Fibroblast of lung (primary cell): ENCODE results near the gene PLEKHA6. TPM values are rescaled to one million over a fixed set of nuclear protein-coding genes. Genes with fewer than 3 reads are reported as not detected.

Experiments
- DNase-seq, 2 donors: peaks; one replicate each; pipeline versions ENCODE4 v3.0.0 to v3.0.0-alpha.2; 2010; ENCODE audit warnings: low read depth in 2 of 2
- H2AFZ ChIP-seq: 2 replicates; pipeline ENCODE4 v1.5.1; 2012; ENCODE audit warnings: low read length, control low read depth, inconsistent platforms
- H3K27ac ChIP-seq: 2 replicates; pipeline ENCODE4 v1.5.1; 2011; ENCODE audit warnings: low read length, control low read depth; ENCODE audit not compliant: insufficient read depth
- H3K27me3 ChIP-seq: 2 replicates; pipeline ENCODE4 v1.5.1; 2011; ENCODE audit warnings: mild to moderate bottlenecking, low read length; ENCODE audit not compliant: control insufficient read depth, insufficient read depth
- H3K36me3 ChIP-seq: 2 replicates; pipeline ENCODE4 v1.5.1; 2011; ENCODE audit warnings: low read length; ENCODE audit not compliant: control insufficient read depth, insufficient read depth
- H3K4me1 ChIP-seq: 2 replicates; pipeline ENCODE4 v1.5.1; 2011; ENCODE audit warnings: low read length; ENCODE audit not compliant: control insufficient read depth, insufficient read depth; ENCODE audit errors: extremely low read depth
- H3K4me2 ChIP-seq: 2 replicates; pipeline ENCODE4 v1.5.1; 2011; ENCODE audit warnings: low read length, control low read depth; ENCODE audit not compliant: insufficient read depth; ENCODE audit errors: extremely low read depth
- H3K4me3 ChIP-seq, 4 experiments: fragments of 200-600 bp in 1 of 4; sonication (generic) in 1 of 4; replicated peaks in 1 of 4; 2 replicates each; pipeline ENCODE4 v1.5.1; 2011 to 2016; ENCODE audit warnings: low read length in 4 of 4, low read depth in 3 of 4, mild to moderate bottlenecking in 3 of 4, control low read depth in 2 of 4, inconsistent platforms in 1 of 4, mixed read lengths in 1 of 4; ENCODE audit not compliant: insufficient read depth in 1 of 4; ENCODE audit errors: control extremely low read depth in 1 of 4
- H3K79me2 ChIP-seq: 2 replicates; pipeline ENCODE4 v1.5.1; 2012; ENCODE audit warnings: mild to moderate bottlenecking, low read length, inconsistent platforms; ENCODE audit not compliant: control insufficient read depth, insufficient read depth
- H3K9ac ChIP-seq: 2 replicates; pipeline ENCODE4 v1.5.1; 2011; ENCODE audit warnings: mild to moderate bottlenecking, low read length, control low read depth; ENCODE audit not compliant: insufficient read depth
- H3K9me3 ChIP-seq: 2 replicates; pipeline ENCODE4 v1.5.1; 2012; ENCODE audit warnings: low read depth, low read length; ENCODE audit not compliant: control insufficient read depth, insufficient read depth
- H4K20me1 ChIP-seq: 2 replicates; pipeline ENCODE4 v1.5.1; 2011; ENCODE audit warnings: low read length; ENCODE audit not compliant: control insufficient read depth, insufficient read depth; ENCODE audit errors: extremely low read depth
- EZH2 ChIP-seq: IDR thresholded peaks from 2 replicates; pipeline ENCODE4 v1.5.1; 2012; ENCODE audit warnings: low read length, control low read depth, mild to moderate bottlenecking; ENCODE audit errors: missing control alignments
- polyA plus RNA-seq, 2 donors: library from polyadenylated mRNA; depleted of rRNA in 1 of 2; stranded (reverse) in 1 of 2; unstranded in 1 of 2; fragments of >200 nt; gene quantifications; 2 replicates each; pipeline ENCODE4 v1.2.1, GENCODE V29; 2011 to 2012; ENCODE audit warnings: missing spikeins in 1 of 2
- total RNA-seq: library from RNA; depleted of rRNA; stranded (reverse); fragments of >200 nt; gene quantifications from 2 replicates; pipeline ENCODE4 v1.2.1, GENCODE V29; 2014
- TF ChIP-seq, protein P1 (sequence below), 2 donors: IDR thresholded peaks in 1 of 2; conservative IDR thresholded peaks in 1 of 2; 1 replicate in 1 of 2; 2 replicates in 1 of 2; pipeline ENCODE4 v1.5.1; 2011 to 2012; ENCODE audit warnings: low read length in 2 of 2, control low read depth in 1 of 2, inconsistent platforms in 1 of 2, low read depth in 1 of 2, mild to moderate bottlenecking in 1 of 2

The PLEKHA6 gene
- total and polyA plus RNA-seq, 2 donors (not counting 1 experiment from before 2014, with no cell fraction given): 3.8 to 4.3 TPM

DNA sequence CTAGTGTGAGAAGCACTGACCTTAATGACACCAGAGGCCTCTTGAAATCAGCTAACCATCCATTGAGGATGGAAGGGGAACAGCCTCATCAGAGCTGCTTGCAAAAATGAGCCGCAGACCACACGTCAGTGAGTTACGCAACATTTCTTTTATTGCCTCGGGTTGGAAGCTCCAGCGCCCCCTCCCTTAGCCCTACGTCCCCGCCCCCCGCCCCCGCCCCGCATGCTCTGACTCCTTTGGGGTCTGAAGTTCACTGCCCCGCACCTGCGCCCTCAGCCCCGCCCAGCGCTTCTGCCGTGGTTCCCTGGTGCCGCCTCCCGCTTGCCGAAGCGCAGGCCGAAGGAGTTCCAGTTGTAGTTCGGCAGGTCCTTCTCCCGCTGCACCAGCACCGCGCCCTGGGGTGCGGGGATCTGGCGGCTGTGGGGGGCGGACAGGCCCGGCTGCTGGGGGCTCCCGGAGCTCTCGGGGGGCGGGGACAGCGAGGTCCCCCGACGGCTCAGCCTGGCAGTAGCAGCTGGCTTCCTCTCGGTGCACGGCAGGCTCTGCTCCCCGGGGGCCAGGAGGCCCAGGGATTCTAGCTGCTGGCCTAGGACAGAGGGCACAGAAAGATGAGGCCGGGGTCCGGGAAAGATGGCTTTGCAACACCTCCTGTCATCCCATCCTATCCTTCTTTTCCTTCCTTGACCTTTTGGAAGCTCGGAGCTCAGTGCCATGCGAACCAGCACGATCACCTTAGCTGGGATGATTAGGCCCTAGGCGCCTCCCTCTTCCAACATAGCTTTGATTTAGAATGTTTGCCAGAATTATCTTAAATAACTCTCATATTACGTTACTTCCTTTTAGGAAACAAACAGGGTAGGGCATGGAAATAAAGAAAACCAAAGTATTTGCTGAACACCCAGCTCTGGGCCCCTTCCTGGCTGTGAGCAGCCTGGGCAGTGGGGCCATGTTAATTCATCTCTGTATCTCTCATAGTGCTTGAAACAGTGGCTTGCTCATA lies 169.2 kb downstream of the PLEKHA6 start:
- Histone ChIP-seq H3K36me3 (no peaks in the 10 kb centered on the region), H3K27ac (no peak overlapping the region), H4K20me1 (no peaks in the 10 kb centered on the region), H2AFZ (no peak overlapping the region), H3K79me2 (no peaks in the 10 kb centered on the region), H3K4me1 (no peaks in the 10 kb centered on the region), H3K4me3 (no peak overlapping the region), H3K4me2 (peak overlapping the region; percentile 44), H3K9ac (no peak overlapping the region), H3K9me3 (no peaks in the 10 kb centered on the region), H3K27me3 (peaks cover 36% of the 10 kb centered on the region)
- TF ChIP-seq EZH2: no peak
- TF ChIP-seq, protein P1, sequence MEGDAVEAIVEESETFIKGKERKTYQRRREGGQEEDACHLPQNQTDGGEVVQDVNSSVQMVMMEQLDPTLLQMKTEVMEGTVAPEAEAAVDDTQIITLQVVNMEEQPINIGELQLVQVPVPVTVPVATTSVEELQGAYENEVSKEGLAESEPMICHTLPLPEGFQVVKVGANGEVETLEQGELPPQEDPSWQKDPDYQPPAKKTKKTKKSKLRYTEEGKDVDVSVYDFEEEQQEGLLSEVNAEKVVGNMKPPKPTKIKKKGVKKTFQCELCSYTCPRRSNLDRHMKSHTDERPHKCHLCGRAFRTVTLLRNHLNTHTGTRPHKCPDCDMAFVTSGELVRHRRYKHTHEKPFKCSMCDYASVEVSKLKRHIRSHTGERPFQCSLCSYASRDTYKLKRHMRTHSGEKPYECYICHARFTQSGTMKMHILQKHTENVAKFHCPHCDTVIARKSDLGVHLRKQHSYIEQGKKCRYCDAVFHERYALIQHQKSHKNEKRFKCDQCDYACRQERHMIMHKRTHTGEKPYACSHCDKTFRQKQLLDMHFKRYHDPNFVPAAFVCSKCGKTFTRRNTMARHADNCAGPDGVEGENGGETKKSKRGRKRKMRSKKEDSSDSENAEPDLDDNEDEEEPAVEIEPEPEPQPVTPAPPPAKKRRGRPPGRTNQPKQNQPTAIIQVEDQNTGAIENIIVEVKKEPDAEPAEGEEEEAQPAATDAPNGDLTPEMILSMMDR (conservative IDR thresholded peaks at IDR 0.05 in 1 of 2, IDR thresholded peaks at IDR 0.05 in 1 of 2; ENCODE audit: low read depth in 1 of 2, low read length in 2 of 2): no peak
- peak; percentile 56 to 69 for DNase-seq

DNA sequence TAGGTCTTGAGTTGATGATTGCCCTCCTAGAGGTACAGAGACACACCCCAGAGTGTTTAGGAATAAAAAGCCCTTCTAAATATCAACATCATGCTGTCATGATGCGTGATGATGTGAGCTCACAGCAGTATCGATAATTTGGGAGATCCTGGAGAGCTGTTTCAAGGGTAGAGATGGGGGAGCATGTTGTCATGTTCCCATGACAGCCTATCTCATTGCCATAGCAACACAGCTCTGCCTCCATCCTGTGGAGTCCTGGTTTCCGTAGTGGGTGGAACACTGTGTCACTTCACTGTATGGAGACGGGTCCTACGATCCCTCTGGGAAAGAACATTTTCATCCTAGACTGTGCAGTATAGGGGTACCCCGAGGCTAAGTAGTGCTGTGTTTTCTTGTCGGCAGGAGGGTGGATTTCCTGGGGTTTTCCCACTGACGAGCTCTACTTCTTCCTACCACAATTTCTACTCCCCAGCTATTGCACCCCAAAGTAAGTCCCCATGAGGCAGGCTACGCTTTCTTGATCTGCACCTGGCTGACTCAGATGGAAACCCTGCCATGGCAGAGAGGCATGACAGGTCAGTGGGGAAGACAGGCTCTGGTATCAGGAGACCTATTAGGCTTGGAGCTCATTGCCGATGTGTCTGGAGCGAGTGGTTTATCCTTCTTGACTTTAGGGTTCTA lies 170.6 kb downstream of the PLEKHA6 start:
- H3K9ac ChIP-seq: no peak overlapping the region
- TF ChIP-seq EZH2: no peak
- TF ChIP-seq, protein P1 (conservative IDR thresholded peaks at IDR 0.05 in 1 of 2, IDR thresholded peaks at IDR 0.05 in 1 of 2; ENCODE audit: low read depth in 1 of 2, low read length in 2 of 2): no peak
- H3K4me2 ChIP-seq: no peak overlapping the region
- H4K20me1 ChIP-seq: no peaks in the 10 kb centered on the region
- H3K27ac ChIP-seq: no peak overlapping the region
- H3K36me3 ChIP-seq: no peaks in the 10 kb centered on the region
- H3K9me3 ChIP-seq: no peaks in the 10 kb centered on the region
- no peak for DNase-seq
- no peaks in the 10 kb centered on the region for H3K4me1 ChIP-seq
- H2AFZ ChIP-seq: no peak overlapping the region
- no peak overlapping the region for H3K4me3 ChIP-seq
- peaks cover 36% of the 10 kb centered on the region for H3K27me3 ChIP-seq
- no peaks in the 10 kb centered on the region for H3K79me2 ChIP-seq

DNA sequence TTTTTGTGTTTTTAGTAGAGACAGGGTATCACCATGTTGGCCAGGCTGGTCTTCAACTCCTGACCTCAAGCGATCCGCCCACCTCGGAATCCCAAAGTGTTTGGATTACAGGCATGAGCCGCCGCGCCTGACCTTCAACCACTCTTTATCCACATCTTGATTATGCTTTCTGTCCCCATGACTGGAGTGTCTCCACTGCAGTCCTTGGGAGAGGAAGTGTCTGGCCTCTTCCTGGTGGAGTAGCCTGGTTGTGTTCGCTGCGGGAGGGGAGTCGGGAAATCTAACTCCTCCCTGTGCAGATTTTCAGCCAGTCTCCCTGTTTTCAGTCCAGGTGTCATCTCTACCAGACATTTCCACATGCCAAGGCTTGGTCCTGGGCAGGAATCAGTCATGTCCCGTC lies 173.1 kb downstream of the PLEKHA6 start:
- Histone ChIP-seq H3K79me2 (no peaks in the 10 kb centered on the region), H3K4me3 (no peak overlapping the region), H3K9ac (no peak overlapping the region), H4K20me1 (no peaks in the 10 kb centered on the region), H3K4me2 (no peak overlapping the region), H2AFZ (no peak overlapping the region), H3K27ac (no peak overlapping the region), H3K27me3 (peaks cover 27% of the 10 kb centered on the region), H3K4me1 (no peaks in the 10 kb centered on the region), H3K36me3 (no peaks in the 10 kb centered on the region), H3K9me3 (no peaks in the 10 kb centered on the region)
- TF ChIP-seq, protein P1 (conservative IDR thresholded peaks at IDR 0.05 in 1 of 2, IDR thresholded peaks at IDR 0.05 in 1 of 2; ENCODE audit: low read depth in 1 of 2, low read length in 2 of 2): no peak
- no peak for TF ChIP-seq EZH2
- no peak for DNase-seq
